Forelimb muscle (tissue), 1 donor: ENCODE measurements around the gene ABLIM2. TPM values are rescaled to one million over a fixed set of nuclear protein-coding genes. Genes with fewer than 3 reads are reported as not detected.

Experiments
- DNase-seq: peaks from one replicate; pipeline ENCODE4 v3.0.0-alpha.2; 2013; ENCODE audit warnings: low read depth
- polyA plus RNA-seq: library from polyadenylated mRNA; unstranded; fragments of 120-200 nt; gene quantifications from one replicate; pipeline ENCODE4 v1.2.1, GENCODE V29; 2013; ENCODE audit not compliant: insufficient read length

ABLIM2 gene
- polyA plus RNA-seq, 1 donor, result 17.0 TPM

DNA sequence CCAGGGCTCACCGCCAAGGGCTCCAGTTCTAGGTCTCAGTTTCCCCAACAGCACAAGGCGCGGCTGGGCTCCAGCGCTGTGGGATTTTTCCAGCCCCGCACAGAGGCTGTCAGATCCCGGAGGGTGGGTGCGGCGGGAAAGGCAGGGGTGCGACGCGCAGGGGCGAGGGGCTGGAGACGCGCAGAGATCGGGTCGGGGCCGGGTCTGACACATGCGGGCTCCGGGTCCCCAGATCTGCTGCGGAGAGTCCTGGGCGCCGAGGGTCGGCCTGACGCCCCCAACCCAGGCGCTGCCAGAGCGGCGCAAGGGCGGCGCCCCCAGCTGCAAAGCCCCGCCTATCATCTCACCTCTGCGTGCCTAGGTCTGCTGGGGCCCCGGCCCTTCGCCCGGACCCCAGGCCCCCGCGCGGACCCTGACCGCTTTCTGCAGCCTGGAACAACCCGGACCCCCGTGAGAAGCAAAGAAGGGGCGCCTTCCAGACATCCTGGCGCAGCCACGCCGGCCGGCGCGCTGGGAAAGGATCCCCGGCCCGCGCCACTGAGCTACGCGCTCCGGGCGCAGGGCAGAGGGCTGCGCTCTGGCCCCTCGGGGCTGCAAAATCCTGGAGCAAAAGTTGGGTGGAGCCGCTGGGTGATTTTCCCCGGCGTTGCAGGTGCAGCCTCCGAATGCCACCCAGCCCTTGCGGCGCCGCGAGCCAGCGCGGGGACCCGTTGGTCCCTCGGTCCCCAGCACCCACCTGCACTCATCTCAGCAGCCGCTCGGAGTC is 486 bp downstream of the ABLIM2 start:
- no peak for DNase-seq

- no peak for DNase-seq
Measured at GRCh38 chr4:8157496-8157895, 1.1 kb downstream of the ABLIM2 start.

GRCh38 chr4:8156617-8157016 is 2.0 kb downstream of the ABLIM2 start:
- no peak for DNase-seq

DNA sequence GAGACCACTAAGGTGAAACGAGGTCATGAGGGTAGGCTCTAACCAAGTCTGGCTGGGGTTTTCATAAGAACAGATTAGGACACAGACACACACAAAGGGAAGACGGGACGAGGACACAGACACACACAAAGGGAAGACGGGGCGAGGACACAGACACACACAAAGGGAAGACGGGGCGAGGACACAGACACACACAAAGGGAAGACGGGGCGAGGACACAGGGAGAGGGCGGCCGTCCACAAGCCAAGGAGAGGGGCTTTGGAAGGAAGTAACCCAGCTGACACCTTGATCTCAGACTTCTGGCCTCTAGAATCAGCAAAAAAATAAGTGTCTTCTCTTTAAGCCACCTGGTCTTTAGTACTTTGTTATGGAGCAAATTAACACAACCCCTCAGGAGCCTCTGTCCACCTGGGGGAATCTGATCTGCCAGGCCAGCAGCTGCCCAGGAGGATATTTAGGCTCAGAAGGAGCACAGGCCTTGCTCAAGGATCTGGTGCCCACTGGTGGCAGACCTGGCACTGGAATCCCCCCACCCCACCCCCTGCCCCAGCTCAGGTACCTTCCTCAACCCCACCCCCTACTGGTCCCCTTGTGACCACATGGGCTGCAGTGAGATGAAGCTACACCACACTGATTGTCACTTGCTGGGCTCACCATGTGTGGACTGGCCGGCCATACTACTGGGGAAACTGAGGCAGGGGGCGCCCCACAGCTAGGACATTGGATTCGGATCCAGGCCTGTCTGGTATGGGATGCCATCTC is 2.8 kb downstream of the ABLIM2 start:
- no peak for DNase-seq

GRCh38 chr4:8155048-8155447 is 3.6 kb downstream of the ABLIM2 start:
- no peak for DNase-seq

- DNase-seq, result no peak
Measured at GRCh38 chr4:8153441-8153840, 5.2 kb downstream of the ABLIM2 start.

GRCh38 chr4:8152865-8153257 is 5.8 kb downstream of the ABLIM2 start:
- DNase-seq, result no peak

DNA sequence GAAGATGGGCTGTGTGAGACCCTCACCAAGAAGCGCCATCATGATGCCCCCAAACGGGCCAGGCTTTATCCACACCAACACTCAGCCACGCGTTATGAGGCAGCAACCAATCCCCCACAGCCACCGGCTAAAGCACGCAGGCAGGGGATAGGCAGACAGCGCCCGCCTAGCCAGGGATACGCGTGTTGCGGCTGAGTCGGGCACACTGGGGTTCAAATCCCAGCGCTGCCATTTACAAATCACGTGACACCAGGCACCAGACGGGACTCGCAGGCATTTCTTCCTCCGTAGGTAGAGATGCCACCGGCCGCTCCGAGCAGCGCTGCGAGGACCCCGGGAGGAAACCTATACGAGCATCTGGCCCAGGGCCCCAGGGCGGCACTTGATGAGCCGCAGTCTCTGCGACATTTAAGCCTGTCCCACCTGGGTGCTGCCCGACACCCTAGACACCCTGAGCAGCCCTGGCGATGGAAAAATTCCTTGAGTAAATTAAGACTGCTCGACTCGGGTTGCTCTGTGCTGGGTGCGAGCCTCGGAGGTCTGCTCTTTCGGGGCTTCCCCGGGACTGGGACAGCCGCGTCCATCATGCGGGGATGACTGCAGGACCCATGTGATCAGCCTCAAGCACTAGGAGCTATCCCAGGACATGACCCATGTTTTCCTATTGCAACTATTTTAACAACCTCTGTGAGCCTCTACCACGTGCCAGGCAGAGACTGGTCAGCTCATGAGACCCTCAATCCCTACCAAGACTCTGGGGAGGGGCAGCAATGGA is 6.3 kb downstream of the ABLIM2 start:
- DNase-seq, result no peak

DNA sequence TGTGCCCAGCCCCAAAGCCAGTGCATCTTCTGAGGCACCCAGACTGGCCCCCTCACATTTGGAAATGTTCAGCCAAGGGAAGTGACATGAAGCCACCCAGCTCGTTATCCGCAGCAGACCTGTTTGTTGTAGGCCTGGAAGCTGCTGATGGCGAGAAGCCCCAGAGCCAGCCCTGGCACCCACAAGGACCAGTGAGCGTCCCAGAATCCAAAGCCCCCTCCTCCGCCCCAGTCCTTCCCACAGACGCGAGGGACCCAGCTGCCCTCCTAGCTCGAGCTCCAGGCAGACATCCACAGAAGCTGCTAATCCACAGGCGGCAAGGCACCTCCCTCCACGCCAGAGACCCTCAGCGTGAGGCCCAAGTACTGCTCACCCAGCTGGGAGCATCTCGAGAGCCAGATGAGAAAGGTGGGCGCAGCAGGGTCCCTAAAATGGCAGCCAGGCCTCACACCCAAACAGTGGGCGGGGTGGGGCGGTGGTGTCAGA is 7.4 kb downstream of the ABLIM2 start:
- no peak for DNase-seq

GRCh38 chr4:8150152-8151090 is 8.2 kb downstream of the ABLIM2 start:
- DNase-seq, result no peak

- no peak for DNase-seq
Measured at GRCh38 chr4:8149664-8150063, 8.9 kb downstream of the ABLIM2 start.

DNA sequence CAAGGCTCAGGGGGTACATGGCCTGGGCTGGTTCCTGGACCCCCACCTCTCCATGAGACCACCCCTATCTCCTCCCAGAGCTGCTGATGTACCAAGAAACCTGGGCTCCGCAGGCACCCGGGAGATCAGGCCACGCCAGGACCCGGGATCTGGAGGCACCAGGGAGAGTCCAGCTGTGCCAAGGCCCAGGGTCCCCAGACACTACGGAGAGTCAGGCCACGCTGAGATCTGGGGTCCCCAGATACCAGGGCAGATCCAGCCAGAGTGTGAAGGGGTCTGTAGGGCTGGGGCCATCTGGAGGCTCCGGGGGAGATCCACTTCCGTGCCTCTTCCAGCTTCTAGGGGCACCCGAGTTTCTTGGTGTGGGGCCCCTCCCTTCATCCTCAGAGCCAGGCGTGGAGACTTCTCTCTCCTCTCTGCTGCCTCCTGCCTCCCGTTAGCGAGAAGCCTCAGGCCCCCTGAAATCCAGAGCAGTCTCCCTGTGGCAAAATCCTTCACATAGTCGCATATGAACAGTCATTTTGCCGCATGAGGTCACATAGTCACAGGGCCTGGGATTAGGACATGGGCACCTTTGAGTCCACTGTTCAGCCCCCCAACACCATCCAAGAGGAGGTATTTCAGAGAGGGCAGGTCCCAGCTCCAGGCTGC is 9.7 kb downstream of the ABLIM2 start:
- DNase-seq, result no peak

DNA sequence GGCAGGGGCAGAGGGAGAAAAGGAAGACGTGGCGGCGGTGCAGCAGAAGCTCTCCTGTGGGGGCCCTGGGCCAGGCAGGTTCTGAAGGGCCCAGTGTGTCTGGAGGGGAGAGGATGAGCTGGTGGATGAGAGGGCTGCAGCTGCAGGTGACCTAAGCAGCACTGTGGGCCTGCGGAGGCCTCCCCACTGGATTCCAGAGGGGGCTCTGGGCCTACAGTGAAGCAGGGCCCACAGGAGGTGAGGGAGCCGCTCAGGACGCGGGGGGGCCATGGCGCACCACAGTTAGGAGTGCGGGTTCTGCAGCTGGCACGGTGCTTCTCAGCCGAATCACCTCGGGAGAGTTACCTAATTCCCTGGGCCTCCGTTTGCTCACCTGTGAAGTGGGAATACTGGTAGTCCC is 10.5 kb downstream of the ABLIM2 start:
- no peak for DNase-seq

DNA sequence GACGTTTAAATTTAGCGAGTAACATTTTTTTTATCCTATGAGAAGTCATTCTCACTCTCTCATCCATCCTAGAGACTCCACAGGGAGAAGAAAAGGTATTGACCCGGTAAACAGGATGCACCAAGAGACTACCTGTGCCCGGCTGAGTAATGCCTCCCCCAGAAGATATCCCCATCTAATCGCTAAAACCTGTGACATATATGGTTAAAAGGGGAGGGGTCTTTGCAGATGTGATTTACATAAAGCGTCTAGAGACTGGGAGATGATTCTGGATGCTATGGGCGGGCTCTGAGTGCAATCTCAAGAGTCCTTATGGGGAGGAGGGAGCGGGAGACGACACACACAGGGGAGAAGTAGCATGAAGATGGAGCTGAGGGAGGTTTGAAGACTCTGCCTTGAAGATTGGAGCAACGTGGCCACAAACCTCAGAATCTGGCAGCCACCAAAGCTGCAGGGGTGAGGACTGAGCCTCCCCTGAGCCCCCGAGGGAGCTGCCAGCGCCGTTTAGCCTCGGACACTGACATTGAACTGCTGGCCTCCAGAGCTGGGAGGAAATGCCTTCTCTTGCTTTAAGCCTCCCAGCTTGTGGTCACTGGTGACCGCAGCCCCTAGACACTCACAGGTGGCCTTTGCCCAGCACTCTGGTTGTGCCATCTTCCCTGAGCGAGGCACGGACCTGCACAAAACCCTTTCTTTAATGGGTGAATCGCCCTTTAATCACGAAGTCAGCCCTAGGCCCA is 11.2 kb downstream of the ABLIM2 start:
- DNase-seq, result no peak

DNA sequence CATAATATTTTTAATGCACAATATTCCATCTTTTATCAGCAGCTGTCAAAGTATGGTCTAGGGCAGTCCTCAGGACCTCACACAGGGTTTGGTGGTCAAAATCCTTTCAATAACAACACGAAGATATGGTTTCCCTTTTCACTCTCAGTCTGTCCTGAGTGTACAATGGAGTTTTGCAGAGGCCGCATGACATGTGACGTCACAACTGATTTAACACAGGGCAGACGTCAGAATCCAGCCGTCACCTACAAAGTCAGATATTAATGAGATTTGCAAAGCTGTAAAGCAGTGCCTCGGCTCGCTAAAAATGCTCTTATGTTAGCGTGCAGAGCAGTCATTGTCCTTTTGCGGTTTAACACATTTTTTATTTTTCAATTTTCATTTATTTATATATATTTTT is 12.5 kb downstream of the ABLIM2 start:
- no peak for DNase-seq

GRCh38 chr4:8144359-8144758 is 14.3 kb downstream of the ABLIM2 start:
- no peak for DNase-seq

DNA sequence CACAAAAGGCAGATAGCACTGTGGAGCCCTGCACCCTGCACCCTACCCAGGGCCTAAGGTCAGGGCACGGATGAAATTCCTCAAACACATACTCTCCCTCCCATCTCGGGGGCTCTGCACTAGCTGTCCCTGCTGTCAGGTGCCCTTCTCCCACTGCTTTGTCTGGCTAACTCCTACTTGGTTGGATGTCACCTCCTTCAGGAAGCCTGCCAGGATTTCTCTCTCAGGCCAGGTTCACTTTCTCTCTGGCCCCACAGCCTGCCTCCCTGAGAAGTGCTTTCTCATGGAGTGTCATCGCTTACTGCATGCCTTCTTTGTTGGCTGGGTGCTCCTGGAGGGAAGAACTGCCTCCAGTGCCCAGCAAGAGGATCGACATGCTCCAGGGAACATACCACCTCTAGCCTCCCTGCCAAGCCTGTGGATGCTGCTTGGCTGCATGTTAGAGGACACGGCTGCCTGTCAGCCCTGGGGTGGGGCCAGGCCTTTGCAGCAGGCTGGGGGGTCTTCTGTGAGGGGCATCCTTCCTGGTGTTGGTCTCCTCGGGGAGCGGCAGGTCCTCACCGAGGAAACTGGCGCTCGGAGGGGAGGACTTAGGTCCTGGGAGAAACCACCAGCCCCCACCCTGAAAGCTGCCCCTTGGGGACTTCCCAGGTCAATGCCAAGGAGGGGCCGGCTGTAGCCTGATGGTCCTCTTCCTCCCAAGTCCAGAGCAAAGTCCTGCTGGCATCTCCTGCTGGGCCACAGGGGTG is 15.0 kb downstream of the ABLIM2 start:
- DNase-seq, result no peak

DNA sequence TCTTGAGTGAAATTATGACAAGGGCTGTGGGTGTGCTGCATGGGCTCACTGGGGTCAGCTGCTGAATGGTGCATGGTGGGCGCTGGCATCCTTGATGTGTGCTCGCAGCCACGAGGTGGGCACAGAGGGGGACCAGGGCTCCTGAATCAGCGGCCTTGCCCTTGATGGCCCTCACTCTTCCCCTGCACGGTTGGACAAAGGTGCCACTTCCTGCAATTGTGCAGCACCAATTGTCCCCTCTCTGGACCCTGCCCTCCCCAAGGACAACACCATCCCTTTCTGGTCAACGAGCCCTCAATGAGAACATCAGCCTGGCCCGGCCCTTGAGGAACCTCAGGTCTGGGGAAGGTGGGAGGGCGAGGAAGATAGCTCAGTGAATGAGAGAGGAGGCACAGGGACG is 16.1 kb downstream of the ABLIM2 start:
- DNase-seq, result no peak

DNA sequence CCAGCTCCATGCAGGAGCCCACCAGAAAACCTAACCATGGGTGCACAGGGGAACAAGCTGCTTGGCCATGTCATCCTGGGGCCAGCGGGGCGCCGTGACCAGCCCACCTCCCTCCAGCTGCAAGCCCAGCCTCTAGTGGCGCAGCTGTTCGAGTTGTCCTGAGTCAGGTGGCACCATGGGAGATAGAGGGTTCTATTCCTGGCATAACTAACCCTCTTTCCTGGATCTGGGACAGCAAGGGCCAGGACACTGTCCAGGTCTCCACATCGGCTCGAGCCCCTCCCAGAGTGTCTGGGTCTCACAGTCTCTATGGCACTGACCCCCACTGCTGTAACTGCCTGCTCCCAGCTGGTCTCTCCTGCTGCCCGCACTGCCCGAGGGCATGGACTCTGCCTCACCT is 16.7 kb downstream of the ABLIM2 start:
- DNase-seq, result no peak
